NCI-H2107 (cell line): ENCODE data around the gene ANGPT4.

Experiments used
- DNase-seq: peaks from one replicate; lab custom pipeline; 2025; lab: John Stamatoyannopoulos, UW

The ANGPT4 gene

GRCh38 chr20:916125-916799 lies at the start of gene ANGPT4:
Gene ANGPT4 (minus strand): TSS chr20:916334. CDS start chr20:916214, 120 bp downstream.
- DNase-seq: no peak

- DNase-seq: no peak
Observed at GRCh38 chr20:963795-964194, 47.7 kb upstream of the ANGPT4 start.

- DNase-seq: no peak
Observed at GRCh38 chr20:962683-963082, 46.5 kb upstream of the ANGPT4 start.

- no peak for DNase-seq
Observed at GRCh38 chr20:962223-962622, 46.1 kb upstream of the ANGPT4 start.

GRCh38 chr20:961768-962167 lies 45.6 kb upstream of the ANGPT4 start:
- no peak for DNase-seq

- no peak for DNase-seq
Observed at GRCh38 chr20:959996-960615, 44.0 kb upstream of the ANGPT4 start.

- no peak for DNase-seq
Observed at GRCh38 chr20:958936-959815, 43.0 kb upstream of the ANGPT4 start.

- no peak for DNase-seq
Observed at GRCh38 chr20:957544-957943, 41.4 kb upstream of the ANGPT4 start.

- DNase-seq: no peak
Observed at GRCh38 chr20:956330-956951, 40.3 kb upstream of the ANGPT4 start.

- no peak for DNase-seq
Observed at GRCh38 chr20:955656-956055, 39.5 kb upstream of the ANGPT4 start.

GRCh38 chr20:955111-955510 lies 39.0 kb upstream of the ANGPT4 start:
- DNase-seq: no peak

GRCh38 chr20:953742-954141 lies 37.6 kb upstream of the ANGPT4 start:
- no peak for DNase-seq

- DNase-seq: no peak
Observed at GRCh38 chr20:952196-952795, 36.2 kb upstream of the ANGPT4 start.

GRCh38 chr20:951384-952169 lies 35.4 kb upstream of the ANGPT4 start:
- no peak for DNase-seq

- no peak for DNase-seq
Observed at GRCh38 chr20:949717-950116, 33.6 kb upstream of the ANGPT4 start.

GRCh38 chr20:946826-947225 lies 30.7 kb upstream of the ANGPT4 start:
- no peak for DNase-seq

GRCh38 chr20:945841-946240 lies 29.7 kb upstream of the ANGPT4 start:
- no peak for DNase-seq

- no peak for DNase-seq
Observed at GRCh38 chr20:944774-945410, 28.8 kb upstream of the ANGPT4 start.

GRCh38 chr20:944148-944547 lies 28.0 kb upstream of the ANGPT4 start:
- no peak for DNase-seq

GRCh38 chr20:942611-943010 lies 26.5 kb upstream of the ANGPT4 start:
- DNase-seq: no peak

GRCh38 chr20:940926-941325 lies 24.8 kb upstream of the ANGPT4 start:
- no peak for DNase-seq
